ENCODE data around the gene PLCXD1.
"Not testable (repeated sequence)": the region's sequence is repeated elsewhere in the genome, so short reads cannot be mapped to it uniquely, and the experiment has no call there.

Gene PLCXD1

DNA sequence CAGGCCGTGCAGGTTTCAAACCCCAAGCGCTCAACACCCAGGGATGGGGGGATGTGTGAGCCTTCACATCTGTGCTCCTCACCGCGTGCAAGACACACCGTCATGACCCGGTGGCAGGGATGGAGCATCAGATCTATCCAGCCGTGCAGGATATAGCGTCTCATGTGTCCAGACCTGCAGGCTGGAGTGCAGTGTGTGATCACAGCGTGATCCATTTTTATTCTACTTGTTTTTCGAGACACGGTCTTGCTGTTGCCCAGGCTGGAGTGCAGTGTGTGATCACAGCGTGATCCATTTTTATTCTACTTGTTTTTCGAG is 70.1 kb downstream of the PLCXD1 start:
- DNase-seq (ENCODE audit: low read depth): not testable (repeated sequence)

DNA sequence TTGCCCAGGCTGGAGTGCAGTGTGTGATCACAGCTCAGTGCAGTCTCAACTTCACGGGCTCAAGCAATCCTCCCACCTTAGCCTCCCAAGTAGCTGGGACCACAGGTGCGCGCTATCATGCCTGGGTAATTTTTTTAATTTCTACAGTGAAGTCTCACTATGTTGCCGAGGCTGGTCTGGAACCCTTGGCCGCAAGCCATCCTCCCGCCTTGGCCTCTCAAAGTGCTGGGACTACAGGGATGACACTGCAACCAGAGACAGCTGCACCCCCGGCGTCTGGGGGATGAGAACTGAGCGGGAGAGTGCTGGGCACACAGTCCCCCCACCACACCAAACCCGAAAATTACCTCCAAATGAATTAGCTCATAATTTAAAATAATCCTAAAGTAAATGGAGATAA is 70.6 kb downstream of the PLCXD1 start:
- DNase-seq (ENCODE audit: low read depth): no peak

DNA sequence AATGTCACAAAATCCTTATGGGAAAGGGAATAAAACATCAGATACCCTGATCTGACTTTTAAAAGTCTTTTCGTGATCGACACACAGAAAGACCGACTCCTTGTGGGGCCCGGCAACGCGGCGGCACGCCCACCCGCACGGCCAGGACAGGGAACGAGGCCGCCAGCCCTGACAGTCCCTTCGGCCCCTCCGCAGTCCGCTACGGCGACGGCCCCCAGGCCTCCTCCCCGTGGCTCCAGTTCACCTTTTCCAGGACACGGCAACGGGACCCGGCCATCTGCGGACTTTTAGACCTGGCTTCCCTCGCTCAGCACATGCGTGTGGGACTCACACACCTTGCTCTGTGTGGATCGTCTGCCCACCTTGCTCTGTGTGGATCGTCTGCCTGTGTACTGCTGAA is 71.0 kb downstream of the PLCXD1 start:
- no peak for DNase-seq (ENCODE audit: low read depth)

DNA sequence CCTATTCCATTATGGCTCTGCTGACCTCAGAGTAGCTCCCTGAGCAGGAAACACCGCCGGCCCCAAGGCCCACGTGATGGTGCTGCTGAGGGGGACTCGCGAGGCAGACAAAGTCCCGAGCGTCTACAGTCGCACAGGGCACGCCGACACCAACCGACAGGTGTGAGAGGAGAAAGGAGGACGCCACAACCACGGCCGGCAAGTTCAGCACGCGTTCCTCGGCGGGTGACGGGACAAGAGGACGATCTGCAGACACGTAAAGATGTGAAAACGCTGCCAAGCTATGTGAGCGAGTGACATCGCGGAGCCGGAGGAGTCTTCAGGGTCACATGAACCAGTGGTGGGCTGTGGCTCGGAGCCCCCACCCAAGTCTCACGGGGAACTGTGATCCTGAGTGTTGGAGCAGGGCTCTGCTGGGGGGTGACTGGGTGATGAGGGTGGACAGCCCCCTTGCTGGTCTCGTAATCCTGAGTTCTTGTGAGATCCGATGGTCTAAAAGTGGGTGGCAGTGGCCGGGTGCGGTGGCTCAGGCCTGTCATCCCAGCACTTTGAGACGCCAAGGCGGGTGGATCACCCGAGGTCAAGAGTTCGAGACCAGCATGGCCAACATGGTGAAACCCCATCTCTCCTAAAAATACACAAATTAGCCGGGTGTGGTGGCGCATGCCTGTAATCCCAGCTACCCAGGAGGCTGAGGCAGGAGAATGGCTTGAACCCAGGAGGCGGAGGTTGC is 71.6 kb downstream of the PLCXD1 start:
- DNase-seq (ENCODE audit: low read depth): no peak
